Suppressor macrophage (primary cell): ENCODE data around the gene MAPKAP1.
A peak's percentile ranks its signal among the peaks of the same experiment; 100 is the strongest.

ENCODE experiments used
- DNase-seq, 4 experiments: peaks; one replicate each; pipeline ENCODE4 v3.0.0-alpha.2; 2020 to 2022

The MAPKAP1 gene

DNA sequence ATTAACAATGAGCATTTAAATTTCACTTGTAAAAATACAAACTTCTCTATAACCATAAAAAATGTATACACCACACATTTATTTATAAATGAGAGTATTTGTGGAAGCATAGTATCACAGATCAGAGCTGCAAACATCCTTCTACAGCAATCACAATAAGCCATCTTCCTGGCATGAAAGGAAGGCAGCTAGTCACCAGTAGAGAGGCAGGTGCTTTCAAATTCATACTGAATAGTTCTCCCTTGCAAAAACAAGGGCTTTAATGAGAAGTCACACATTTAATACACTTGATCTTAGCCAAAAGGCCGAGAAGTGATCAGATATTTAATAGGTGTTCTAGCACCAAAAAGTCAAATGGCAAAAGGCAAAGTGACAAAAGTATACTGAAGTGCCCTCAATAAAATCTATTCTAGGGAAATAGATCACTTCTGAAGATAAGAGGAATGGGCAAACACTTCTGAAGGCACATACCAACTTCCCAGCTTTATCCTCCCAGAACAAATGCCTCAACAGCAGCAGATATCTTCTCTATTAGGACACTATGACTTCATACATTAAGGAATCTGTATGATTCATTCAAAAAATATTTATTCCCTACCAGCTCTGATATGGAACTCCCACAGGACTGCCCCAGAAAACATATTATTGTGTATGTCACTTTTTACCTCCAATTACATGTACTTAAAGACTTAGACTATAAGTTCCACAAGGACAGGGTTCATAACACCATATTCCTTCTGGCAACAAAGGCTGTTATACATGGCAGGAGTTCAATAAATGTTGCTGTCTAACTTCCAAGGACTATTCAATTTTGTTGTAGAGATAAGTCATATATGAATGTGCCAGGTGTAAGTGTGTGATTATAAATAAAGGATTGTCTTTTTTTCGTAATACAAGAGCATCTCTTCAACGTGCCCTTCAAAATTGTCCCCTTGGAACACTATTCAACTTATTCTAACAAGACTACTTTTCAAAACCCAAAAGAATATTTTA, 31.7 kb downstream of the MAPKAP1 start:
- DNase-seq = no peak

DNA sequence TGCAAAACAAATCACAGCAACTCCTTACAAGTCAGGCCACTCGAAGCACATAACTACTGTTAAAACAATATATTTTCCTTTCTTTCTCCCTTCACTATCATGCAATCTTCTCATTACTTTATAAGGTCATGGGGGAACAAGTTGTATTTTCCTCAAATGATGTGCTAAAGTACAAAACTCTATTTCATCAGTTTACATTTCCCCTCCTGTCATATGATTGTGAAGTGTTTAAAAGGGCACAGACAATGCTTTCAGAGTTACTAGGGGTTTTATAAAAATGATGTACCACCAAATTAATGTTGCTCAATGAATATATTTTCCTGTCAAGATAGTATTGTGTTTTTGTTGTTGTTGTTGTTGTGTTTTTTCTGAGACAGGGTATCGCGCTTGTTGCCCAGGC, 34.1 kb downstream of the MAPKAP1 start:
- peak in 1 of 4 experiments; percentile 36 for DNase-seq

DNA sequence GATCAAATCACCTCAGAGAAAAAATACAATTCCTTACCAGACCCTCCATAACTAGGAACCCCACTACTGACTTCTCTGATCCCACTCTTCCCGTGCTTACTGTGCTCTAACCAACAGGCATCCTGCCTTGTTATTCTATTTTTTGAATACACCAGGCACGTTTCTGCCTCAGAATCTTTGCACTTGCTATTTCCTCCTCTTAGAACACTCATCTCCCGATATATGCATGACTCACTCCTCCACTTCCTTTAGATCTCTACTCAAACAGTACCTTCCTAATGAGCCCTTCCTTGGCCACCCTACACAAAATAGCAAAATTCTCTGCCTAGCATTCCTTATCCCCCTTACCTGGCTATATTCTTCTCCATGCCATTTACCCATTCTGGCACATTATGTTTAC, 43.9 kb downstream of the MAPKAP1 start:
- DNase-seq = peak; percentile 40 to 74 (median 57)

DNA sequence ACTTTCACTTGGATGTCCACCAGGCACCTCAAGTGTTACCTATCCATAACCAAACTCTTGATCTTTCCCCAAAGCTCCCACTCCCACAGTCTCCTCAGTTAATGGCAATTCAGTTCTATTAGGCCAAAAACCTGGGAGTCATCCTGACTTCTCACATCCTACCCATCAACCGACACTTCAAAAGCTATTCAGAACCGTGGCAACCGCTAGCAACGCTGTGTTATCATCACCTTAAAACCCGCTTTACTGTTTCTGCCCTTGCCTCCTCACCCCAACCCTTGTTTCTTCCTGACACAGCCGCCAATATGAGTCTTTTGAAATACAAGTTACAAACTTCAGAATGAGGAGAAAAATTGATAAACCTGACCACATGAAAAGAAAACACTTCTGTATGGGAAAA, 46.5 kb downstream of the MAPKAP1 start:
- no peak for DNase-seq

DNA sequence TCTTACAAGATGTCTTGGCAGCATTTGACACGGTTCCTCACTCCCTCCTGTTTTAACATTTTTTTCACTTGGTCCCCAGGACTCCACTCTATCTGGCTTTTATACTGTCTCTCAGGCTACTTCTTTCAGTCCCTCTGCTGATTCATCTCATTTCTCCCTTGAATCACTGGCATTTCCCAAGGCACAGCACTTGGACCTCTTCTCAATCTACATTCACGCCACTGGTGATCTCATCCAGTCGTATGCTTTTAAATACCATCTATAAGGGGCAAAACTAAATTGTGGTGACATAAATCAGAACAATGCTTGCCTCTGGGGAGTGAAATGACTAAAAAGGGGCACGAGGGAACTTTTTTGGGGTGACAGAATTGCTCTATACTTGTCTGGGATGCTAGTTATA, 47.1 kb downstream of the MAPKAP1 start:
- peak; percentile 33 to 66 (median 50) for DNase-seq

DNA sequence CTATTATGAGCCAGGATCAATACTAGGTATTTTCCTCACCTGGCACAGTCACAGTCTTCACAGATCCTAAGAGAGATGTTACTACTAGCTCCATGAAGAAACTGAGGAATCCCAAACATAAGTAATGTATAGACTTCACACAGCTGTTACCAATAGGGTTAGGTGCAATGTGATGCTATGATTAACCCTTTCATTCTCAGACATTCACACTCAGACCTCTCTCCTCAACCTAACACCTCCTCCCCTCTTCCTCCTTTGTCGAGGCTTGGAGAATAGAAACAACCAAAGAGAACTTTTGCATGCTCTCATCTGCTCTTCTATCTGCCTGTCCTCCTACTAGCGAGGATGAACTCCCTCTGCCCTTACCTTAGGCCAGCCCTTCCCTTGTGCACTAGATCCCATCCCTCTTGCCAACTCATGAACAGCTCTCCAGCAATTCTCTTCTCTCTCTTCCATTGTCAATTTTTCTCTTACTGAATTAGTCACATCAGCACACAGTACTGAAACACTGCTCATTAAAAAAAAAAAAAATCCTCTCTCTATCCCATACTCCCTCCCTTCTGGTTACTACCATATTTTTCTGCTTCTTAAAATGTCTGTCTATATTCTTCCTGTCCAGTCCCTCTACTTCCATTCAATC, 47.7 kb downstream of the MAPKAP1 start:
- no peak for DNase-seq

DNA sequence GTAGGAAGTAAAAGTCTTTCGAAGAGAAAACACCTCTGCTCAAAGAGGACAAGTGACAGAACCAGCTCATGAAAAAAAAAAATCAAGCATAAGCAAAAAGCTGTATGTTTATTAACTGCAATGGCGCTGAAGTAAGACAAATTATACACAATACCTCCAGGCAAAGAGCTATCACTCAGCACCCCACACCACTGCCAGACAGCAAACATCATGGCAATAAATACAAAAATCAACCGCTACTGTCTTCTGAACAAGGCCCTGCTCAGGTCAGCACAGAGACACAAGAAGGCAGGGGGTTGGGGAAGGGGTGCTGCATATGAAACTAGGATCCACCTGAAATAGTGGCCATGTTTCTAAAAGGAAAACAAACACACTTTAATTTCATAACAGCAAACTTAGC, 50.4 kb downstream of the MAPKAP1 start:
- DNase-seq = no peak

DNA sequence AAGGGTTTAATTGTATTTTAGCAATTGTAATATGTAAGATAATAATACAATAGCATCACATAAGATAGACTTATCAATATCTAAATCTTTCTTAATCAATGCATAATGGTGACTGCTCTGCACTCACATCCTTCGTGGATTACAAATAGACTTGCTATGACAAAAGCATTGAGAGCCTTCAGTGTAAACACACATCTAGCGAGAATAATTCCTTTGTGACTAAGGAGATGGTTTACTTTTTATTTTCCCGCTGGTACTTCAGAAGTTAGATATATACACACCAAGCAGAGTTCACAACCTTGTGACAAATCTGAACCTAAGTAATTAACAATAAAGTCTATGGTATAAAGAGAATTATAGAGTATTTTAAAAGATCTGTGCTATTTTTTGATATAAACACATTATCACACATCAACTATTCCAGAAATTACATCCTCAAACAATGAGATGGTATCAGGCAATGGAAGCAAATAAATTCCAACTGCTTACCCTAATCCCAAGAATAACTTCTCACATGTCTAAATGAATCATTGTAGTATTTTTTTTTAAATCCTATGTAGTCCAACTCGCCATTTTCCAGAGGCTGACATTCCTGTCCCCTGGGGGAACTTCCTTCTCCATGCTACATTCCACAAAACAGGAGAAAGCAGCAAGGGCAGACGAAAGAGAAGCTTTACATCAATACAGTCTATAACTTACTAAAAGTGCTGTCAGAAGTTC, 51.2 kb downstream of the MAPKAP1 start:
- no peak for DNase-seq

DNA sequence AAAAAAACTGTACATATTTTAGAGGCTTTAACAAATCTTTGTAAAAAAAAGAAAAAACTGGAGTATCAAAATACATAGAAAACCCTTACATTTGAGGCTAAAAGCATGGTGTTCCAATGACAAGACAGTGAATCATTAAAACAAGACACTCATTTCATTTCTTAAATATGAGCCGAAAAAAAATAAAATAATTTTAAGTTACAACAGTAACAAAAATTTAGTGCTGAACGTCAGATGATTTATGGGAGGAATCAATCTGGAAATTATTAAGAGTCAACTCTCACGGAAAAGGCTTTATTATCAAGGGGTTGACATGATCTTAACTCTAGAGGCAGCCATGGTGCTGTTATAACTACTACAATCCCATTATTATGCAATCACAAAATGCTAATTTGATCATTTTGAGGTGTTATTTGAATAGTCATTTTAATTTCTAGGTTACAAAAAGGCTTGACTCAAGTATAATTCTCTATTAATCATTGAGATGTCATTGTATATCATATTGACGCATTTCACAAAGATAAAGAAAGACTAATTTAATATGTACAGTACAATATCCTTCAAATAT, 51.9 kb downstream of the MAPKAP1 start:
- no peak for DNase-seq

DNA sequence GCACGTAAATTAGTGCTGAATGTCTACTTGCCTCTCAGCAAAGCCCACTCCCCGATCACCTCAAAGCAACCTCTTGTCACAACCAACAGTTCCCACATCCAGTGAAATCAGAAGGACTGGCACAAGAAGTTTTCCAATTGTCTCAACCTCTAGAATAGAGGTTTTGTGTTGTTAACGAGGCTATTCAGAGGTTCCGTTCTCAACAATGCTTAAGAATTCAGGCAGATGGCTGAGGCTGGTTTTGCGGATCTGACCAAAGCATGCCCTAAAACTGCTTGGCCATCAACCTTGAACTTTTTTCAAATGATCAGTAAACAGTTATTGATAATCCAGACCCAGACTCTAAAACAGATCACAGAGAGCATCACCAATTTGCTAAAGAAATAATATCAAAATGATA, 52.9 kb downstream of the MAPKAP1 start:
- no peak for DNase-seq

DNA sequence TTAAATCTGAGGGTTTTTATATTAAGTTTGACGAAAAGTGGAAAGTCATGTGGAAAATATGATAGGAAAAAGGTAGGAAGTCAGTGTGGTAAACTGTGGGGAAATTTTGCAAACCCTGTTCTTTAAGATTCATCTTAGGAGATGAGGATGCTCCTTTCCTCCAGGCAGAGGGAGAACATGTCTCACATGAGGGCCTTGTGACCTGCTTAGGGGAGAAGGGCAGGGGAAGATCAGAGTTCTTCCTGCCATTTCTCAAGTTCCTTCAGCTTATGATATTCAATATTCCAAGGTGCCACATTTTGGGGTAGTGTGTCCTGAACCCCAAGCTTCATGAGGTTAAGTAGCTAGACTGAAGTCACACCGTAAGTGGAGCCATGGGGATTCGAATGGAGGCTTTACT, 53.7 kb downstream of the MAPKAP1 start:
- peak in 3 of 4 experiments; percentile 31 to 58 (median 52) for DNase-seq

DNA sequence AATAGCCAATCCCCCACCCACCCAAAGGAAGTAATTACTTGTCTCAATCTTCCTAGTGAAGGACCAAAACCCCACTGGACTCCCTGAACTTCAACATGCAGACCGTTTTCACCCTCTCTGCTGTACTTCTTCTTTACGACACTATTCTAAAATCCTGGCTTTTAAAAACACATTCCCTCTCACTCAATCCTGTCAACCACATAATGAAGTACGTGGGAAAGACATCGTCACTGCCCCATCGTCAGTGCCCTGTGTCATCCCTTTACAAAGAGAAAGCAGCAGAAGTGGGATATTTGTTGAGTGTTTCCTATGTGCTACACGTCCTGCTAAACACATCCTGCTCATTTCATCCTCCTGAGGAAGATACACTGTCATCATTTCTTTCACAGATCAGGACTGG, 54.2 kb downstream of the MAPKAP1 start:
- peak; percentile 72 to 87 (median 76) for DNase-seq

DNA sequence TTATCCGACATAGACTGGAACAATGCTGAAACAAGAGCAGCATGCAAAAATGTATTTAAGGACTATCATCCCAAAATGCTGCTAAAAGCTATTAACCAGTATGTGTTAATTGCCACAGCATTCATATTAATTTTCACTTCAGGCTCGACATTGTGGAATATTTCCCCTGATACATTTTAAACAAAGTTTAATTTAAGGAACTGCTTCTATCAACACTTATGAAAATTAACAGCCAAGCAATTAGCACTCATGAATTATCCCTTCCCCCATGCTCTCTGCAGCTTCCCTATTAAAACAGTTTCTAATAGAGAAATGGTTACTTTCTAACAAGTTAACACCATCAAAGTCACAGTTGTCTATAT, 54.8 kb downstream of the MAPKAP1 start:
- no peak for DNase-seq

DNA sequence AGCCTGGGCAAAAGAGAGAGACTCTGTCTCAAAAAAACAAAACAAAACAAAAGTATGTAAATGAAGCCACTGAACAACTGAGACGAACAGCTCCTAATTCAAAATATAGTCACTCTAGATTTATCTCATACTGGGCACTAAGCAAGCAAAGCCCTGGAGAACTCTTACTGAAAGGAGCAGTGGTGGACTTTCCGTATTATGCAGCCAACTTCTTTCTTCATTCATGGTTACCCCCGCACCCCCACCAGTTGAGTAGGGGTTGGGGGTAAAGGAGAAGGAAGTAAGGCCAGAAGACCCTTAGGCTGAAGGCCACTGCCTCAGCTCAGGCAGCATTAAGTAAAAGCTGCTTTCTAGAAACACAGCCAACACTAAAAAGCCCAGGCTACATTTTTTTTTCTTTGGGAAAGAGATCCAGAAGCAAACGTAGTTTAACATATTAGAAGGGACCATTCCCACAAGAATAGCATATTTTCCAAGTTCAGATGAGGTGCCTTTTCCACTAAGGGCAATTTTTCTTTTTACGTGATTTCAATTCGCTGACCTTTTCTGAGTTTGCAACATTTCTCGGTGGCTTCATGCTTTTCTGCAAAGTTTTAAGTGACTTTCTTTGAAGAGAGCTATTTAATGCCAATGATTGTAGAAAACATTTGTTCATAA, 55.3 kb downstream of the MAPKAP1 start:
- no peak for DNase-seq

DNA sequence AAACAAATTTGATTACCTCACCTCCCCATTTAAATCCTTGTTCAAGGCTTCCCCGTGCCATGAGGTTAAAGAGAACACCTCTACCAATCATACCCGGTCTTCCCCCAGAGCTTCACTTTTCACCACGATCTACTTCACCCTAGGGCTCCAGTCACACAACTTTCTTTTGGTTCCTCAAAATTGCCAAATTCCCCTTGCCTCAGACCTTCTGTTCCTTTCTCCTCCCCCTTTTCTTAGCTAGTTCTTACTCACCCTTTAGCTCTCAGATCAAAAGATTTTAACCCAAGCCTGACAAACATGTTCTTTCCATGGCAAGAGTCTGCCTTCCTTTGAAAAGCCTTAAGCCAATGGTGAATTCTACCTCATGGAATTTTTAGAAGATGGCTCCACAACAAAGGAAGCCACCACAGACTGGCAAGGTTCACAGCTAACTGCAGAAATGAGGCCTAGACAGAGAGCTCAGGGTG, 56.7 kb downstream of the MAPKAP1 start:
- DNase-seq = peak; percentile 79 to 93 (median 87)

DNA sequence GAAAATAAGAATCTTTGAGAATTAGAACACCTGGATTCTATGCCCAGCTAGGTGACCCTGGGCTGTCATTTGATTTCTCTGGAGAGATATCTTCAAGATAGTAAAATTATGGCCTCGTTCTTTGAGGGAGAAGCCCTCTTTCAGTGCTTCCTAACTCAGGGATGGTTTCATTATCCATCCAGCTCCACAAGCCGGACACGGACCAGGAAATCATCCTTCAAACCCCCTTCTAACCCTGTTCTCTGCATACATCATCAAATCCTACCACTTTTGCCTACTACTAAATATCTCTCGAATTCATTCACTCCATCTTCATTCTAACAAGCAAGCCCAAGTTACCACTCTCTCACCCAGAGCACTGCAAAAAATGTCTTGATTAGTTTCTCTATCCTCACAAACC, 57.2 kb downstream of the MAPKAP1 start:
- DNase-seq = no peak

DNA sequence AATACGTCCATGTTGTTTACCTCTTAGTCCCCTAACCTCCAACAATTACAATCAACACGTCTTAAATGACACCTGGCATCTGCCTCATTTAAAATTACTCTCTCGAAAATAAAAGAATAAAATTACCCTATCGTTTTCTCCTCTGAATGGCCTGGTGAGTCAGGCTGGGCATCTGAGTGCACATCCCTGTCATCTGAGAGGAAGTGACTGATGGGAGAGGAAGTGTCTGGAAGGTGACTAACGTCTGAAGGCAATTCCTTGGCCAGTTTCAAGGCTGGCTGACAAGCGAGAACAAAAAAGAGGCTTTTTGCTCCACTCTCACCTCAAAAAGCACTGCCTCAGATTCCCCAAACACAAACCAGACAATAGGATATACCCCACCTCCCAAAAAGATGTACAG, 57.7 kb downstream of the MAPKAP1 start:
- peak; percentile 81 to 95 (median 91) for DNase-seq

DNA sequence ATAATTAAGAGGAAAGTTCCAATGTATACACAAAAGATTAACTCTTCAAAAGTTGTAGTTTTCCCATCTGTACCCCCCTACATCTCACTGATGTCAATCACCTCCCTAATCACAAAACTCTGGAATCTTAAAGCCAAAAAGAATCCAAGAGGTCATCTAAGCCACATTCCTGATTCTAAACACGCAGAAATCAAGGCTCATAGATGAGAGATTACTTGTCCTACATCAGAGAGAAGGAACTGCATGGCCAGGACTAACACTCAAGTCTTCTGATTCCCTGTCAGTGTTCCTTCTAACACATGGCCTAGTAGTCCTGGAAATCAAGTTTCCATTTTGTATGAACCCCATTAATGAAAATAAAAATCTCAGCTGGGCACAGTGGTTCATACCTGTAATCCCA, 58.7 kb downstream of the MAPKAP1 start:
- DNase-seq = no peak

DNA sequence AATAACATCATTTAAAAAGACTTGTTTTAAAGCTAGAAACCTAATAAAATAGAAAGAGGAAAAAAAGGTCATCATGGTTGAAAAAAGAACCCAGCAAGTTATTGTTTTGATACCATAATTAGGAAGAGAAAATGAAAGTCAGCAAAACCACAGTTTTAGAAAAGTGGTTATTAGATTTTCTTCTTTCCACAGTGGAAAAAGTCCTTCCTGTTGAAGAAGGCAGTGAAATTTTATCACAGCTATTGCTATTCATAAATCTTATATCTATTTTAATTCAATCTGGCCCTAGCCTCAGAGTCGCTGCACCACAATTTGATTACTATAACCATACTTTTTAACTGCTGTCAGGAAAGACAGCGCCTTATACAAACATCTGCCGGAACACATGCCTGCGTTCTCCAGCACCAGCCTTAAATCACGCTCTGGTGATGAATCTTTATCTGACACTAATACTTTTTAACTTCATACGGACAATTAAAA, 60.3 kb downstream of the MAPKAP1 start:
- DNase-seq = peak in 3 of 4 experiments; percentile 32 to 50 (median 41)

DNA sequence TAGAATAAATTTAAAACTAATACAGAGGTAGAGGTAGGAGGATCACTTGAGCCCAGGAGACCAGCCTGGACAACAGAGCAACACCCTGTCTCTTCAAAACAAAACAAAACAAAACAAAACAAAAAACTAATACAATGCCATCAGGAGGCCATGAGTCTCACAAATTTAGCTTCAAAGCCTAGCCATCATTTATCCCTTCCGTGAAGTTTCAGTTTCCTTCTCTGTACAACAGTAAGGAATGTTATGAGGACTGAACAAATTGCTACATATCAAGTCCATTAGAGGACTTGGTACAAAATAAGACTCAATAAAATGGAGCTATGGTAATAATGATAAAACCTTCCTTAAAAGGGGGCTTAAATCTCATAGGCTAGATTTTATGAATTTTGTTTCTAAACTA, 60.8 kb downstream of the MAPKAP1 start:
- DNase-seq = no peak

DNA sequence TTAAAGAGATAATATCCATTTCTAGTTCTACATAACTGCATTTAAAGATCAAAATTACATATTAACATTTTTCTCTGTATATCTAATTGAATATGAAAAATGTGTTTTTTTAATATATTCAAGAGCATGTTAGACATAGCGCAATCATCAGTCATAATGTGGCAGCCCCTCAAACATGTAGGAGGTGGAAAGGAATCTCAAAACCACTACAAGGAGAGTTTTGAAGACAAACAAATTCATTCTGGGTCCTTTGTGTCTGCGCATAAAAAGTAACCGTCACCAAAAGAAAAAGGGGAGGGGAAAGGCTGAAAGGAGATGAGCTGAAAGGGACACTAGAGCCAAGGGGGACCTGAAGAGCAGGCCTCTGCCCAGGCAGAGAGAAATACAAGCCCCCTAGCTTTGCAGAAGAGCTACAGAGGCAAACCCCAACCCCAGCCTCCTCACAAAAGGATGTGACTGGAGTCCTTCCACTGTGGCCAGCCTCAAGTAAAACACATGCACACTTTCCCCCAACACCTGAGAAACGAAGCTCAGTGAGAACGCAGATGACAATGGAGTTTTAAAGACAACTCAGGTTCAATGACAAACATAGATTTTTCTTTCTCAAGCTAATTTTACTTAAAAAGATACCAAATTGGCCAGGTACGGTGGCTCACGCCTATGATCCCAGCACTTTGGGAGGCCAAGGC, 62.0 kb downstream of the MAPKAP1 start:
- no peak for DNase-seq
